ENCODE results near the gene KRT28. TPM values are rescaled to one million over a fixed set of nuclear protein-coding genes. Genes with fewer than 3 reads are reported as not detected.
A peak's percentile ranks its signal among the peaks of the same experiment; 100 is the strongest.

The KRT28 gene
- total and polyA plus RNA-seq, 10 donors, result not detected

DNA sequence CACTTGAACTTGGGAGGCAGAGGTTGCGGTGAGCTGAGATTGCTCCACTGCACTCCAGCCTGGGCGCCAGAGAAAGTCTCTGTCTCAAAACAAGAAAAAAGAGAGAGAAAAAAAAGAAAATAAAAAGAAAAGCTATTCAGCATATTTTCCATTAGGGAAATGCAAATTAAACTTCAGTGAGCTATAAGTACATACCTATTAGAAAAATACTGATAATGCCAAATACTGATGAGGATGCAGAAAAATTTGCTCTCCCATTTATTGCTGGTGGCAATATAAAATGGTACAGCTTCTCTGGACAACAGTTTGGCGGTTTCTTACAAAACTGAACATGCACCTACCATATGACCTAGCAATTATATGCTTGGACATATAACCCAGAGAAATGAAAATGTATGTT, 12.9 kb upstream of the KRT28 start:
- peaks cover 0 to 6% (median 0%) of the 10 kb centered on the region in 8 donors for H3K9me3 ChIP-seq
- TF ChIP-seq POLR2AphosphoS5 (IDR thresholded peaks at IDR 0.05), result no peak
- TF ChIP-seq CTCF (IDR thresholded peaks at IDR 0.05 in 8 of 11, conservative IDR thresholded peaks at IDR 0.05 in 3 of 11), result no peak
- TF ChIP-seq POLR2A (IDR thresholded peaks at IDR 0.05), result no peak
- H3K4me1 ChIP-seq, result peaks cover 0 to 3% (median 2%) of the 10 kb centered on the region in 6 donors
- intact Hi-C loops (cut with DNase I; ENCODE audit: low total_unique reads), result no loop called here
- no peak overlapping the region for H3K27ac ChIP-seq
- 74 to 87% (median 80%) methylated on average over 3 of the region's 3 CpGs for WGBS, 5 donors
- no peak overlapping the region for H3K4me3 ChIP-seq
- H3K36me3 ChIP-seq, result peaks cover 0 to 13% (median 11%) of the 10 kb centered on the region in 6 donors
- DNase-seq, result no peak
- H3K27me3 ChIP-seq (replicated peaks in 1 of 7), result peaks cover 0 to 56% (median 8%) of the 10 kb centered on the region in 7 donors

DNA sequence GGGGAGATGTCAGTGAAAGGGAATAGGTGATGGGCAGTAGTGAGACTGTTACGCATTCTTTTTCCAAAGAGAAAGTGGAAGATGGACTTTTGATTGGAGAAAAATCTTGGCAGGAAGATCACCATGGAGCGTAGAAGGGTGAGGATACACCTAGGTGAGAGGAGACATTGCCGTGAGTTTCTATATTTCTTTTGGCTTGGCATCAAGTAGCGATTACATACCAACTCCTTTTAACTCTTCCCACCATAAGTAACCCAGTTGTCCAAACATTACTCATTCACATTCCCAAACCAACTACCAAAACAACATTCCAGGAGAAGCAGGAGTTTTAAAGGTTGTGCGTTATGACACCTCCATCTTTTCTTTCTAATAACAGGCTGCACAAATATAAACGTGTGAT, 10.7 kb upstream of the KRT28 start:
- 70 to 84% (median 78%) methylated on average over 6 of the region's 6 CpGs for WGBS, 5 donors
- TF ChIP-seq POLR2AphosphoS5 (IDR thresholded peaks at IDR 0.05) (no peak), POLR2A (IDR thresholded peaks at IDR 0.05) (no peak), CTCF (IDR thresholded peaks at IDR 0.05 in 8 of 11, conservative IDR thresholded peaks at IDR 0.05 in 3 of 11) (no peak)
- Histone ChIP-seq H3K36me3 (no peaks in the 10 kb centered on the region), H3K9me3 (peaks cover 0 to 5% (median 0%) of the 10 kb centered on the region in 8 donors), H3K27ac (no peak overlapping the region), H3K4me3 (no peak overlapping the region), H3K27me3 (replicated peaks in 1 of 7) (peaks cover 0 to 76% (median 8%) of the 10 kb centered on the region in 7 donors), H3K4me1 (no peaks in the 10 kb centered on the region)
- intact Hi-C loops (cut with DNase I; ENCODE audit: low total_unique reads), result no loop called here
- DNase-seq, result no peak

DNA sequence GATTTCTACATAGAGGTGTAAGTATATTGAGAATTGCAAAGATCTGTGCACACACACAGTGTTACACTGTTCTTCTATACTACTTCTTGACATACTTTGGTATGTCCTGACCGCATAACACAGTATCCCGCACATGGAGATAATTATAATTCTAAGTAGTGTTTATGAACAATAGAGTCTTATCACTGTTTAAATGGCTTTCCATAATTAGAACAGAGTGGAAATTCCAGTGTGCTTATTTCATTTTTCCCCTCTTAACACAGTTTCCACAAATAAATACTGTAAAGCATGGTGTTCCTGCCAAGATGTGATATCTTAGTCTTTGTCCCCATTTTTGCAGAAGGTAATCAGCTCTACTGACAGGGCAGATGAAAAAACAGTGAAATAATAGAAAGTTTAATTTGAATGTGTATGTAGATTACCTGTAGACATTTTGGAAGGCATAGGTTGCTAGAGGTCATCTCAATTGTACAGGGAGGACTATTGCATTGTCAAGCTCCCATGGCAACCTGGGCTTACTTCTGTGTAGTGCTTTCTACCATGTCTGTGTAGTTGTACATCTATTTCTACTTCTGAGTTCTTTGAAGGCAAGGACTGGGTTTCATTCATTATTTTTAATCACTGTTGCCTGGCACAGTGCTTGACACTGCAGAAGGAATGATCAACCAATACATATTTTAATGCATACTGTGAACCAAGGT, 10.1 kb upstream of the KRT28 start:
- Histone ChIP-seq H3K27ac (peak overlapping the region in 1 of 8 donors; percentile 15), H3K9me3 (peaks cover 0 to 4% (median 0%) of the 10 kb centered on the region in 8 donors), H3K27me3 (replicated peaks in 1 of 7) (peaks cover 0 to 83% (median 12%) of the 10 kb centered on the region in 7 donors), H3K4me3 (no peak overlapping the region), H3K36me3 (no peaks in the 10 kb centered on the region), H3K4me1 (no peaks in the 10 kb centered on the region)
- intact Hi-C loops (cut with DNase I; ENCODE audit: low total_unique reads), result loop anchor here (10.0 kb wide), 1 partner anchor 515 kb away; no protein-coding TSS in a partner anchor
- TF ChIP-seq CTCF (IDR thresholded peaks at IDR 0.05 in 8 of 11, conservative IDR thresholded peaks at IDR 0.05 in 3 of 11) (no peak), POLR2AphosphoS5 (IDR thresholded peaks at IDR 0.05) (no peak), POLR2A (IDR thresholded peaks at IDR 0.05) (no peak)
- 61 to 88% (median 75%) methylated on average over 2 of the region's 2 CpGs for WGBS, 5 donors
- no peak for DNase-seq

DNA sequence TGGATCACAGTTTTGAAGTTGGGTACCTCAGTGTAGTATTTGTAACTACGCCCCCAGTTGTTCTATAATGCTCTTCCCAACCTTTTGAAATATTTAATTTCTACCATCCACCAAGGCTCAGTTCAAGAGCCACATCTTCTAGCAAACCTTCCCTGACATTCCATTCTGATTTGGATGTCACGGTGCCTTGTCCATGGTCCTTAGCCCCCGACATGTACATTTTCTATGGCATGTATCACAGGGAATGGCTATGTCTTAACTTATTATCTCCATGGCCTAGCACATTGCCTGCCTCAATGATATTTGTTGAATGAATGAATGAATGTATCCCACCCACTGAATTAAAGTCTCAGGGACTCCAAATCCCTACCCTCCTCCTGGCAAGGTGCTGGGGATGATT, 6.4 kb upstream of the KRT28 start:
- WGBS, 5 donors, result 80 to 85% (median 83%) methylated on average over 3 of the region's 3 CpGs
- no peak for TF ChIP-seq POLR2A (IDR thresholded peaks at IDR 0.05)
- no peak for TF ChIP-seq CTCF (IDR thresholded peaks at IDR 0.05 in 8 of 11, conservative IDR thresholded peaks at IDR 0.05 in 3 of 11)
- no peak for TF ChIP-seq POLR2AphosphoS5 (IDR thresholded peaks at IDR 0.05)
- H3K9me3 ChIP-seq, result no peaks in the 10 kb centered on the region
- H3K4me1 ChIP-seq, result peaks cover 0 to 7% (median 0%) of the 10 kb centered on the region in 6 donors
- H3K36me3 ChIP-seq, result no peaks in the 10 kb centered on the region
- no peak overlapping the region for H3K27ac ChIP-seq
- peaks cover 0 to 85% (median 13%) of the 10 kb centered on the region in 7 donors for H3K27me3 ChIP-seq (replicated peaks in 1 of 7)
- H3K4me3 ChIP-seq, result no peak overlapping the region
- no peak for DNase-seq
- intact Hi-C loops (cut with DNase I; ENCODE audit: low total_unique reads), result loop anchor here (10.0 kb wide), 1 partner anchor 519 kb away; no protein-coding TSS in a partner anchor
